DMS79 (cell line): Measurements from ENCODE around the gene ZNF281.
"Not testable (repeated sequence)": the region's sequence is repeated elsewhere in the genome, so short reads cannot be mapped to it uniquely, and the experiment has no call there.

Experiments
- DNase-seq: peaks from one replicate; lab custom pipeline; 2025; lab: John Stamatoyannopoulos, UW

Gene ZNF281

GRCh38 chr1:200428482-200429205 is 18.8 kb upstream of the ZNF281 start:
- no peak for DNase-seq

- DNase-seq = no peak
These were observed 17.9 kb upstream of the ZNF281 start for GRCh38 chr1:200427744-200428143.

GRCh38 chr1:200426196-200426595 is 16.4 kb upstream of the ZNF281 start:
- no peak for DNase-seq

- DNase-seq = no peak
These were observed 13.4 kb upstream of the ZNF281 start for GRCh38 chr1:200423235-200423634.

- DNase-seq = no peak
These were observed 12.4 kb upstream of the ZNF281 start for GRCh38 chr1:200422211-200422610.

GRCh38 chr1:200415789-200416593 is 6.2 kb upstream of the ZNF281 start:
- no peak for DNase-seq

GRCh38 chr1:200415227-200415626 is 5.4 kb upstream of the ZNF281 start:
- DNase-seq = no peak

- DNase-seq = no peak
These were observed 4.8 kb upstream of the ZNF281 start for GRCh38 chr1:200414657-200415056.

- DNase-seq = not testable (repeated sequence)
These were observed 3.9 kb upstream of the ZNF281 start for GRCh38 chr1:200413766-200414165.

- DNase-seq = no peak
These were observed 1.8 kb upstream of the ZNF281 start for GRCh38 chr1:200411406-200412257.

- DNase-seq = peak; percentile 78
These were observed 686 bp upstream of the ZNF281 start for GRCh38 chr1:200410566-200410878.

- DNase-seq = no peak
These were observed 554 bp downstream of the ZNF281 start for GRCh38 chr1:200409203-200409760.

GRCh38 chr1:200406161-200406797 is 3.6 kb downstream of the ZNF281 start:
- DNase-seq = no peak

- no peak for DNase-seq
These were observed 4.6 kb downstream of the ZNF281 start for GRCh38 chr1:200405264-200405663.

GRCh38 chr1:200401708-200402107 is 8.1 kb downstream of the ZNF281 start:
- no peak for DNase-seq

GRCh38 chr1:200401263-200401662 is 8.6 kb downstream of the ZNF281 start:
- no peak for DNase-seq

- no peak for DNase-seq
These were observed 9.3 kb downstream of the ZNF281 start for GRCh38 chr1:200400556-200400955.

- DNase-seq = no peak
These were observed 10.0 kb downstream of the ZNF281 start for GRCh38 chr1:200399860-200400259.

GRCh38 chr1:200398373-200398772 is 11.5 kb downstream of the ZNF281 start:
- no peak for DNase-seq

- no peak for DNase-seq
These were observed 17.1 kb downstream of the ZNF281 start for GRCh38 chr1:200392625-200393185.

- no peak for DNase-seq
These were observed 18.1 kb downstream of the ZNF281 start for GRCh38 chr1:200391747-200392146.
